Fibroblast of lung (primary cell): ENCODE data around the gene SLC25A33. TPM values are rescaled to one million over a fixed set of nuclear protein-coding genes. Genes with fewer than 3 reads are reported as not detected.

Experiments used
- DNase-seq, 2 donors: peaks; one replicate each; pipeline versions ENCODE4 v3.0.0 to v3.0.0-alpha.2; 2010; ENCODE audit warnings: low read depth in 2 of 2
- H2AFZ ChIP-seq: 2 replicates; pipeline ENCODE4 v1.5.1; 2012; ENCODE audit warnings: low read length, control low read depth, inconsistent platforms
- H3K27ac ChIP-seq: 2 replicates; pipeline ENCODE4 v1.5.1; 2011; ENCODE audit warnings: low read length, control low read depth; ENCODE audit not compliant: insufficient read depth
- H3K27me3 ChIP-seq: 2 replicates; pipeline ENCODE4 v1.5.1; 2011; ENCODE audit warnings: mild to moderate bottlenecking, low read length; ENCODE audit not compliant: control insufficient read depth, insufficient read depth
- H3K36me3 ChIP-seq: 2 replicates; pipeline ENCODE4 v1.5.1; 2011; ENCODE audit warnings: low read length; ENCODE audit not compliant: control insufficient read depth, insufficient read depth
- H3K4me1 ChIP-seq: 2 replicates; pipeline ENCODE4 v1.5.1; 2011; ENCODE audit warnings: low read length; ENCODE audit not compliant: control insufficient read depth, insufficient read depth; ENCODE audit errors: extremely low read depth
- H3K4me2 ChIP-seq: 2 replicates; pipeline ENCODE4 v1.5.1; 2011; ENCODE audit warnings: low read length, control low read depth; ENCODE audit not compliant: insufficient read depth; ENCODE audit errors: extremely low read depth
- H3K4me3 ChIP-seq, 4 experiments: fragments of 200-600 bp in 1 of 4; sonication (generic) in 1 of 4; replicated peaks in 1 of 4; 2 replicates each; pipeline ENCODE4 v1.5.1; 2011 to 2016; ENCODE audit warnings: low read length in 4 of 4, low read depth in 3 of 4, mild to moderate bottlenecking in 3 of 4, control low read depth in 2 of 4, inconsistent platforms in 1 of 4, mixed read lengths in 1 of 4; ENCODE audit not compliant: insufficient read depth in 1 of 4; ENCODE audit errors: control extremely low read depth in 1 of 4
- H3K79me2 ChIP-seq: 2 replicates; pipeline ENCODE4 v1.5.1; 2012; ENCODE audit warnings: mild to moderate bottlenecking, low read length, inconsistent platforms; ENCODE audit not compliant: control insufficient read depth, insufficient read depth
- H3K9ac ChIP-seq: 2 replicates; pipeline ENCODE4 v1.5.1; 2011; ENCODE audit warnings: mild to moderate bottlenecking, low read length, control low read depth; ENCODE audit not compliant: insufficient read depth
- H3K9me3 ChIP-seq: 2 replicates; pipeline ENCODE4 v1.5.1; 2012; ENCODE audit warnings: low read depth, low read length; ENCODE audit not compliant: control insufficient read depth, insufficient read depth
- H4K20me1 ChIP-seq: 2 replicates; pipeline ENCODE4 v1.5.1; 2011; ENCODE audit warnings: low read length; ENCODE audit not compliant: control insufficient read depth, insufficient read depth; ENCODE audit errors: extremely low read depth
- EZH2 ChIP-seq: IDR thresholded peaks from 2 replicates; pipeline ENCODE4 v1.5.1; 2012; ENCODE audit warnings: low read length, control low read depth, mild to moderate bottlenecking; ENCODE audit errors: missing control alignments
- polyA plus RNA-seq, 2 donors: library from polyadenylated mRNA; depleted of rRNA in 1 of 2; stranded (reverse) in 1 of 2; unstranded in 1 of 2; fragments of >200 nt; gene quantifications; 2 replicates each; pipeline ENCODE4 v1.2.1, GENCODE V29; 2011 to 2012; ENCODE audit warnings: missing spikeins in 1 of 2
- total RNA-seq: library from RNA; depleted of rRNA; stranded (reverse); fragments of >200 nt; gene quantifications from 2 replicates; pipeline ENCODE4 v1.2.1, GENCODE V29; 2014
- TF ChIP-seq, protein P1 (sequence below), 2 donors: IDR thresholded peaks in 1 of 2; conservative IDR thresholded peaks in 1 of 2; 1 replicate in 1 of 2; 2 replicates in 1 of 2; pipeline ENCODE4 v1.5.1; 2011 to 2012; ENCODE audit warnings: low read length in 2 of 2, control low read depth in 1 of 2, inconsistent platforms in 1 of 2, low read depth in 1 of 2, mild to moderate bottlenecking in 1 of 2

SLC25A33 gene
- total and polyA plus RNA-seq, 2 donors (not counting 1 experiment from before 2014, with no cell fraction given) = 3.5 to 4.8 TPM

- no peaks in the 10 kb centered on the region for H3K9me3 ChIP-seq
- no peak overlapping the region for H2AFZ ChIP-seq
- no peak overlapping the region for H3K9ac ChIP-seq
- no peaks in the 10 kb centered on the region for H3K79me2 ChIP-seq
- H3K4me2 ChIP-seq = no peak overlapping the region
- H3K27ac ChIP-seq = no peak overlapping the region
- no peaks in the 10 kb centered on the region for H3K27me3 ChIP-seq
- H3K36me3 ChIP-seq = peaks cover 1% of the 10 kb centered on the region
- H3K4me1 ChIP-seq = no peaks in the 10 kb centered on the region
- H3K4me3 ChIP-seq = no peak overlapping the region
- no peaks in the 10 kb centered on the region for H4K20me1 ChIP-seq
- TF ChIP-seq EZH2 = no peak
- TF ChIP-seq, protein P1, sequence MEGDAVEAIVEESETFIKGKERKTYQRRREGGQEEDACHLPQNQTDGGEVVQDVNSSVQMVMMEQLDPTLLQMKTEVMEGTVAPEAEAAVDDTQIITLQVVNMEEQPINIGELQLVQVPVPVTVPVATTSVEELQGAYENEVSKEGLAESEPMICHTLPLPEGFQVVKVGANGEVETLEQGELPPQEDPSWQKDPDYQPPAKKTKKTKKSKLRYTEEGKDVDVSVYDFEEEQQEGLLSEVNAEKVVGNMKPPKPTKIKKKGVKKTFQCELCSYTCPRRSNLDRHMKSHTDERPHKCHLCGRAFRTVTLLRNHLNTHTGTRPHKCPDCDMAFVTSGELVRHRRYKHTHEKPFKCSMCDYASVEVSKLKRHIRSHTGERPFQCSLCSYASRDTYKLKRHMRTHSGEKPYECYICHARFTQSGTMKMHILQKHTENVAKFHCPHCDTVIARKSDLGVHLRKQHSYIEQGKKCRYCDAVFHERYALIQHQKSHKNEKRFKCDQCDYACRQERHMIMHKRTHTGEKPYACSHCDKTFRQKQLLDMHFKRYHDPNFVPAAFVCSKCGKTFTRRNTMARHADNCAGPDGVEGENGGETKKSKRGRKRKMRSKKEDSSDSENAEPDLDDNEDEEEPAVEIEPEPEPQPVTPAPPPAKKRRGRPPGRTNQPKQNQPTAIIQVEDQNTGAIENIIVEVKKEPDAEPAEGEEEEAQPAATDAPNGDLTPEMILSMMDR (conservative IDR thresholded peaks at IDR 0.05 in 1 of 2, IDR thresholded peaks at IDR 0.05 in 1 of 2; ENCODE audit: low read depth in 1 of 2, low read length in 2 of 2) = no peak
- no peak for DNase-seq
Measured at GRCh38 chr1:9577423-9577822, 38.2 kb downstream of the SLC25A33 start.

DNA sequence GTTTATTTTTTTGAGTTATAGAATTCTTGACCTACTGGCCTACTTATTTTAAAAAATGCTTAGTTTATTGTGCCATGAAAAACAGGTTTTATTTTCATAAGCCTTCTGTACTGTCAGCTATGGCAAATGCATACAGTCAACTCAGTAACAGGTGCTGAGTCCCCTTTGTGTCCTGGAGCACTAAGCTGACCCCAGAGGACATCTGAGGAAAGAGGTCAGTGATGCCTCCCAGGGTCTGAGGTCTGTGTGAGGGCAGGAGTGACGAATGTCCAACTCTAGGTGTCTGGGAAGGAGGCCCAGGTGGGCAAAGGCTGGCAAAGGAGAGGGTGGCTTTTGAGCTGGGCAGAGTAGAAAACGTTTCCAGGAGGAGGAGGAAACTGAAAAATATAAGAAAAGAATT is 41.7 kb downstream of the SLC25A33 start:
- no peaks in the 10 kb centered on the region for H3K79me2 ChIP-seq
- peaks cover 1% of the 10 kb centered on the region for H3K36me3 ChIP-seq
- H3K27me3 ChIP-seq = no peaks in the 10 kb centered on the region
- no peak overlapping the region for H2AFZ ChIP-seq
- no peak overlapping the region for H3K4me3 ChIP-seq
- no peaks in the 10 kb centered on the region for H3K9me3 ChIP-seq
- H3K4me2 ChIP-seq = no peak overlapping the region
- no peak overlapping the region for H3K9ac ChIP-seq
- no peak for TF ChIP-seq EZH2
- TF ChIP-seq, protein P1 (conservative IDR thresholded peaks at IDR 0.05 in 1 of 2, IDR thresholded peaks at IDR 0.05 in 1 of 2; ENCODE audit: low read depth in 1 of 2, low read length in 2 of 2) = no peak
- no peak overlapping the region for H3K27ac ChIP-seq
- H4K20me1 ChIP-seq = no peaks in the 10 kb centered on the region
- no peaks in the 10 kb centered on the region for H3K4me1 ChIP-seq
- DNase-seq = no peak

- no peak overlapping the region for H3K27ac ChIP-seq
- H3K4me3 ChIP-seq = no peak overlapping the region
- DNase-seq = no peak
- H3K36me3 ChIP-seq = no peaks in the 10 kb centered on the region
- no peak overlapping the region for H3K9ac ChIP-seq
- H4K20me1 ChIP-seq = no peaks in the 10 kb centered on the region
- H3K4me2 ChIP-seq = no peak overlapping the region
- no peaks in the 10 kb centered on the region for H3K9me3 ChIP-seq
- peaks cover 17% of the 10 kb centered on the region for H3K79me2 ChIP-seq
- no peak overlapping the region for H2AFZ ChIP-seq
- peaks cover 10% of the 10 kb centered on the region for H3K4me1 ChIP-seq
- H3K27me3 ChIP-seq = no peaks in the 10 kb centered on the region
- TF ChIP-seq, protein P1 (conservative IDR thresholded peaks at IDR 0.05 in 1 of 2, IDR thresholded peaks at IDR 0.05 in 1 of 2; ENCODE audit: low read depth in 1 of 2, low read length in 2 of 2) = no peak
- TF ChIP-seq EZH2 = no peak
Measured at GRCh38 chr1:9586147-9586766, 47.0 kb downstream of the SLC25A33 start.
